ENCODE data around the gene SESN1. TPM values are rescaled to one million over a fixed set of nuclear protein-coding genes. Genes with fewer than 3 reads are reported as not detected.

Gene SESN1
- total and polyA plus RNA-seq, 9 of the 15 experiments (the other 6 are each of a cell fraction or from before 2014, with no cell fraction given): 3.1 to 13.0 (median 7.4) TPM

- TF ChIP-seq, protein P1, sequence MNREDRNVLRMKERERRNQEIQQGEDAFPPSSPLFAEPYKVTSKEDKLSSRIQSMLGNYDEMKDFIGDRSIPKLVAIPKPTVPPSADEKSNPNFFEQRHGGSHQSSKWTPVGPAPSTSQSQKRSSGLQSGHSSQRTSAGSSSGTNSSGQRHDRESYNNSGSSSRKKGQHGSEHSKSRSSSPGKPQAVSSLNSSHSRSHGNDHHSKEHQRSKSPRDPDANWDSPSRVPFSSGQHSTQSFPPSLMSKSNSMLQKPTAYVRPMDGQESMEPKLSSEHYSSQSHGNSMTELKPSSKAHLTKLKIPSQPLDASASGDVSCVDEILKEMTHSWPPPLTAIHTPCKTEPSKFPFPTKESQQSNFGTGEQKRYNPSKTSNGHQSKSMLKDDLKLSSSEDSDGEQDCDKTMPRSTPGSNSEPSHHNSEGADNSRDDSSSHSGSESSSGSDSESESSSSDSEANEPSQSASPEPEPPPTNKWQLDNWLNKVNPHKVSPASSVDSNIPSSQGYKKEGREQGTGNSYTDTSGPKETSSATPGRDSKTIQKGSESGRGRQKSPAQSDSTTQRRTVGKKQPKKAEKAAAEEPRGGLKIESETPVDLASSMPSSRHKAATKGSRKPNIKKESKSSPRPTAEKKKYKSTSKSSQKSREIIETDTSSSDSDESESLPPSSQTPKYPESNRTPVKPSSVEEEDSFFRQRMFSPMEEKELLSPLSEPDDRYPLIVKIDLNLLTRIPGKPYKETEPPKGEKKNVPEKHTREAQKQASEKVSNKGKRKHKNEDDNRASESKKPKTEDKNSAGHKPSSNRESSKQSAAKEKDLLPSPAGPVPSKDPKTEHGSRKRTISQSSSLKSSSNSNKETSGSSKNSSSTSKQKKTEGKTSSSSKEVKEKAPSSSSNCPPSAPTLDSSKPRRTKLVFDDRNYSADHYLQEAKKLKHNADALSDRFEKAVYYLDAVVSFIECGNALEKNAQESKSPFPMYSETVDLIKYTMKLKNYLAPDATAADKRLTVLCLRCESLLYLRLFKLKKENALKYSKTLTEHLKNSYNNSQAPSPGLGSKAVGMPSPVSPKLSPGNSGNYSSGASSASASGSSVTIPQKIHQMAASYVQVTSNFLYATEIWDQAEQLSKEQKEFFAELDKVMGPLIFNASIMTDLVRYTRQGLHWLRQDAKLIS (CRISPR knock-in tag; IDR thresholded peaks at IDR 0.05): 0 out of 2 replicates have a peak, but pooled peaks have one; percentile 29
- TF ChIP-seq USF1 (CRISPR knock-in tag; IDR thresholded peaks at IDR 0.05): no peak
- no peak for TF ChIP-seq XRCC5 (IDR thresholded peaks at IDR 0.05; ENCODE audit: low read depth, low read length)
- 0 out of 2 replicates have a peak, but pooled peaks have one; percentile 34 for TF ChIP-seq MGA (IDR thresholded peaks at IDR 0.05)
Observed at GRCh38 chr6:109095835-109096084, 1.1 kb upstream of the SESN1 start (continued).
